GM23248 (cell line): Measurements from ENCODE around the gene EHMT1. TPM values are rescaled to one million over a fixed set of nuclear protein-coding genes. Genes with fewer than 3 reads are reported as not detected.

Source experiments
- DNase-seq: peaks from one replicate; pipeline ENCODE4 v3.0.0-alpha.2; 2015
- H2AFZ ChIP-seq: fragments of 200-600 bp; sonication (generic); 2 replicates; pipeline ENCODE4 v1.6.1; 2016; ENCODE audit warnings: antibody characterized with exemption
- H3F3A ChIP-seq: fragments of 200-600 bp; sonication (generic); 2 replicates; pipeline ENCODE4 v1.6.1; 2016; ENCODE audit warnings: mild to moderate bottlenecking, antibody characterized with exemption, mixed run types; ENCODE audit not compliant: insufficient read depth
- H3K27ac ChIP-seq: fragments of 200-600 bp; sonication (generic); 2 replicates; pipeline ENCODE4 v1.5.1; 2016; ENCODE audit warnings: mild to moderate bottlenecking
- H3K27me3 ChIP-seq: fragments of 200-600 bp; sonication (generic); replicated peaks from 2 replicates; pipeline ENCODE4 v1.6.1; 2016; ENCODE audit warnings: mild to moderate bottlenecking; ENCODE audit not compliant: insufficient read depth
- H3K36me3 ChIP-seq: fragments of 200-600 bp; sonication (generic); 2 replicates; pipeline ENCODE4 v1.6.1; 2016; ENCODE audit warnings: low read depth, mild to moderate bottlenecking
- H3K4me1 ChIP-seq: fragments of 200-600 bp; sonication (generic); 2 replicates; pipeline ENCODE4 v1.6.1; 2016; ENCODE audit warnings: mild to moderate bottlenecking; ENCODE audit not compliant: insufficient read depth
- H3K4me2 ChIP-seq: fragments of 200-600 bp; sonication (generic); one replicate; pipeline ENCODE4 v1.6.1; 2016; ENCODE audit warnings: mild to moderate bottlenecking; ENCODE audit not compliant: unreplicated experiment
- H3K4me3 ChIP-seq: fragments of 200-600 bp; sonication (generic); 2 replicates; pipeline ENCODE4 v1.5.1; 2016; ENCODE audit warnings: mild to moderate bottlenecking
- H3K79me2 ChIP-seq: fragments of 200-600 bp; sonication (generic); 2 replicates; pipeline ENCODE4 v1.6.1; 2016; ENCODE audit warnings: mild to moderate bottlenecking; ENCODE audit not compliant: insufficient read depth
- H3K9ac ChIP-seq: fragments of 200-600 bp; sonication (generic); 2 replicates; pipeline ENCODE4 v1.6.1; 2016; ENCODE audit warnings: mild to moderate bottlenecking
- H3K9me2 ChIP-seq: fragments of 200-600 bp; sonication (generic); 2 replicates; pipeline ENCODE4 v1.6.1; 2016; ENCODE audit warnings: mixed run types, mild to moderate bottlenecking, moderate library complexity; ENCODE audit not compliant: insufficient read depth
- H3K9me3 ChIP-seq: fragments of 200-600 bp; sonication (generic); one replicate; pipeline ENCODE4 v1.6.1; 2017; ENCODE audit warnings: low read depth
- H4K20me1 ChIP-seq: fragments of 200-600 bp; sonication (generic); 2 replicates; pipeline ENCODE4 v1.6.0; 2016; ENCODE audit not compliant: insufficient read depth
- EZH2 ChIP-seq: fragments of 200-600 bp; sonication (generic); IDR thresholded peaks from 2 replicates; pipeline ENCODE4 v1.6.1; 2018; ENCODE audit warnings: antibody characterized with exemption, mild to moderate bottlenecking; ENCODE audit not compliant: insufficient read depth, poor library complexity, severe bottlenecking
- EZH2phosphoT487 ChIP-seq: fragments of 200-600 bp; sonication (generic); IDR thresholded peaks from 2 replicates; pipeline ENCODE4 v1.6.1; 2018; ENCODE audit warnings: antibody characterized with exemption, moderate library complexity, mild to moderate bottlenecking, low read depth; ENCODE audit not compliant: insufficient read depth
- WGBS, 2 experiments: methylation state at CpG; one replicate each; pipeline ENCODE4 v1.1.6; 2015 to 2017; ENCODE audit warnings: low lambda C conversion rate in 2 of 2, low coverage in 1 of 2; ENCODE audit errors: missing lambda C conversion rate in 2 of 2; 5-methylcytosine and 5-hydroxymethylcytosine counted together
- in situ Hi-C: fragments of 300-500 bp; cut with MboI; formaldehyde crosslinking; loops from 2 replicates; pipeline ENCODE4 v1.15.0; 2020
- polyA plus RNA-seq: library from polyadenylated mRNA; unstranded; fragments of >200 nt; fragmentation: Nextera tagmentation; extraction: Ambion mirVana; gene quantifications from 2 replicates; pipeline ENCODE4 v1.2.1, GENCODE V29; 2016
- total RNA-seq: library from RNA; depleted of rRNA; stranded (reverse); fragments of >200 nt; shearing (Covaris generic); gene quantifications from 2 replicates; pipeline ENCODE4 v1.2.3, GENCODE V29; 2014

EHMT1 gene
- total and polyA plus RNA-seq, 2 experiments from 2014 or later, result 26.8 to 31.0 TPM

- H3K9ac ChIP-seq, result no peak overlapping the region
- H3K9me2 ChIP-seq, result no peaks in the 10 kb centered on the region
- no peaks in the 10 kb centered on the region for H4K20me1 ChIP-seq
- no peak overlapping the region for H2AFZ ChIP-seq
- H3K27me3 ChIP-seq, result no peaks in the 10 kb centered on the region
- no peak overlapping the region for H3K4me3 ChIP-seq
- peaks cover 9% of the 10 kb centered on the region; the same call in 1 of the 2 replicates for H3K4me1 ChIP-seq
- in situ Hi-C loops, result no loop called here
- WGBS, 2 experiments, result 43 to 44% methylated on average over 13 of the region's 13 CpGs
- no peak overlapping the region for H3K4me2 ChIP-seq
- no peak for DNase-seq
- no peaks in the 10 kb centered on the region for H3K9me3 ChIP-seq
- H3K36me3 ChIP-seq, result no peaks in the 10 kb centered on the region
- H3F3A ChIP-seq, result no peaks in the 10 kb centered on the region
- H3K79me2 ChIP-seq, result peaks cover 15% of the 10 kb centered on the region; the same call in 1 of the 2 replicates
- H3K27ac ChIP-seq, result no peak overlapping the region
- TF ChIP-seq EZH2, result no peak
- no peak for TF ChIP-seq EZH2phosphoT487
These were observed 14.9 kb upstream of the EHMT1 start for GRCh38 chr9:137603879-137604278.

DNA sequence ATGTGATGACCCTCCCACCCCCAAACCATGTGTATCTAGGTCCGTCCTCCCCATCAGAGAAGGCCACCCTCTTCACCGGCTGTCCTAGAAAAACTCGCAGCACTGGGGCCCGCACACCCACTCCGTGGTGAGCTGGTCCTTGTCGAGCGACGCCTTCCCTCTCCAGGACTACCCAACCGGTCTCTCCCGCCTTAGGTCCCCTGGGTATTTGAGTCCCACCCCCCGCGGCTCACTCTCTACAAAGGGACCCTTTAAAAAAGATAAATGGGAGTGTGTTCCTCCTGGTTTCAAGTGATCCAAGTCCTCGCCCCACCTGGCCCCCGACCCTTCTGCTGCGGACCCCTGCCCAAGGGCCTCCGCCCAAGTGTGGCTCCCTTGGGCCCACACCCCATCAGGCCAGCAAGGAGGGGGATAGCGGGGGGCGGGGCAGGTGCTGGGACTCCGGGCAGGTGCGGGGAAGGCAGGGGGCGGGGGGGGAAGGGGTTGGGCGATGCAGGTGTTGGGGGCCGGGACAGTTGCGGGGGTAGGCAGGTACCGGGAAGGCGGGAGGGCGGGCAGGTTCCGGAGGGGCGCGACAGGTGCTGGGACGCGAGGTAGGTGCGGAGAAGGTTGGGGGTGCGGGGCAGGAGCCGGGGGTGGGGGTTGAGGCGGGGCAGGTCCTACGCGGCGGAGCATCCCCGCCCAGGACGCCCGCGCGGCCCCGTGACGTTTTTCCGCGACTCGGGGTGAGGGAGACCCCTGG is 14.3 kb upstream of the EHMT1 start:
- no peaks in the 10 kb centered on the region for H3K36me3 ChIP-seq
- no peak for TF ChIP-seq EZH2
- TF ChIP-seq EZH2phosphoT487, result no peak
- no peak overlapping the region for H3K4me2 ChIP-seq
- in situ Hi-C loops, result no loop called here
- H3K4me1 ChIP-seq, result peaks cover 9% of the 10 kb centered on the region; the same call in 1 of the 2 replicates
- no peak overlapping the region for H3K9ac ChIP-seq
- no peaks in the 10 kb centered on the region for H4K20me1 ChIP-seq
- peak; percentile 45 for DNase-seq
- no peaks in the 10 kb centered on the region for H3K27me3 ChIP-seq
- H3K79me2 ChIP-seq, result peaks cover 15% of the 10 kb centered on the region; the same call in 1 of the 2 replicates
- peak overlapping the region; percentile 60 for H3K4me3 ChIP-seq
- no peaks in the 10 kb centered on the region for H3F3A ChIP-seq
- no peaks in the 10 kb centered on the region for H3K9me2 ChIP-seq
- 5 to 12% methylated on average over 16 to 49 of the region's 49 CpGs for WGBS, 2 experiments
- no peaks in the 10 kb centered on the region for H3K9me3 ChIP-seq
- H2AFZ ChIP-seq, result no peak overlapping the region
- H3K27ac ChIP-seq, result no peak overlapping the region

DNA sequence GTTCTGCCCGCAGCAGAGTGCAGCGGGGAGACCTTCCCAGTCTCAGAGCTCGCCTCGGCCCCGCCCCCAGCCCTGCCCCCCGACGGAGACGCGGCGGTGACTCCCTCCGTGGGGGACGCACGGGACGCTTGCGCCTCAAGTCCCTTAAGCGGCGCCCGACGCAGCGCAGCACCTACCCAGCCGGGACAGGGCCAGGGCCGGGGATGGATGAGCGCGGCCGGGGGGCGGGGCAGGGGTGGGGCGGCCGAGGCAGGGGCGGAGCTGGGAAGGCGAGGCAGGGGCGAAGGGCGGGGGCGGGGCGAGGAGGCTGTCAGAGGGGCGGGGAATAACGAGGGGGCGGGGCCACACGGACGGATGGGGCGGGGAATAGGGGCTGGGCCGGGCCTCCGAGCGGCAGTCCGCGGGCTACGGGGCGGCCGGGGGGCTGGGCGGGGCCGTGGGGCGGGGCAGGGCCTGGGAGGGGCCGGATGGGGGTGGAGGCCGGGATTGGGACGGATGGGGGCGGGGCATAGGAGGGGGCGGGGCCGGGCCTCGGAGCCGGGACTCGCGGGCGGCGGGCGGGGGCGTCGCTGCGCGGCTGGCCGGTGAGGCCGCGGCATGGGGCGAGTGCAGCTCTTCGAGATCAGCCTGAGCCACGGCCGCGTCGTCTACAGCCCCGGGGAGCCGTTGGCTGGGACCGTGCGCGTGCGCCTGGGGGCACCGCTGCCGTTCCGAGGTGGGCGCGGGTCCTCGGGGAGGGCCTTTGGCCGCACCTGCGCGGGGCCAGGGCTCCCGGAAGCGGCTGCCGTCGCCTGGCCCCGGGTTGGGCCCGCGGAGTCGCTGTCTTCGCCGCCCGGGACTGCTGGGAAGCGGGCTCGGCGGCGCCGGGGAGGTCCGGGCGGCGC is 13.4 kb upstream of the EHMT1 start, which contains the start of gene ARRDC1:
TSS of gene ARRDC1 (plus strand) at position 566 of the 884 bp plus-strand sequence. CDS start at position 598, 32 bp downstream.
- H4K20me1 ChIP-seq, result no peaks in the 10 kb centered on the region
- peaks cover 15% of the 10 kb centered on the region; the same call in 1 of the 2 replicates for H3K79me2 ChIP-seq
- peak within 1 kb of the TSS; percentile 55 for H3K4me2 ChIP-seq
- no peaks in the 10 kb centered on the region for H3K9me3 ChIP-seq
- H3K4me1 ChIP-seq, result peaks cover 9% of the 10 kb centered on the region; the same call in 1 of the 2 replicates
- no peaks in the 10 kb centered on the region for H3F3A ChIP-seq
- no peaks in the 10 kb centered on the region for H3K36me3 ChIP-seq
- no peaks in the 10 kb centered on the region for H3K9me2 ChIP-seq
- peak; percentile 96 for DNase-seq
- no peak for TF ChIP-seq EZH2
- no peak for TF ChIP-seq EZH2phosphoT487
- in situ Hi-C loops, result no loop called here
- 1 to 2% methylated on average over 32 to 67 of the region's 111 CpGs for WGBS, 2 experiments
- H3K27ac ChIP-seq, result no peak within 1 kb of the TSS
- H3K4me3 ChIP-seq, result peak within 1 kb of the TSS; percentile 78
- H3K27me3 ChIP-seq, result no peaks in the 10 kb centered on the region
- peak within 1 kb of the TSS; percentile 70 for H3K9ac ChIP-seq
- H2AFZ ChIP-seq, result peak within 1 kb of the TSS; percentile 73

DNA sequence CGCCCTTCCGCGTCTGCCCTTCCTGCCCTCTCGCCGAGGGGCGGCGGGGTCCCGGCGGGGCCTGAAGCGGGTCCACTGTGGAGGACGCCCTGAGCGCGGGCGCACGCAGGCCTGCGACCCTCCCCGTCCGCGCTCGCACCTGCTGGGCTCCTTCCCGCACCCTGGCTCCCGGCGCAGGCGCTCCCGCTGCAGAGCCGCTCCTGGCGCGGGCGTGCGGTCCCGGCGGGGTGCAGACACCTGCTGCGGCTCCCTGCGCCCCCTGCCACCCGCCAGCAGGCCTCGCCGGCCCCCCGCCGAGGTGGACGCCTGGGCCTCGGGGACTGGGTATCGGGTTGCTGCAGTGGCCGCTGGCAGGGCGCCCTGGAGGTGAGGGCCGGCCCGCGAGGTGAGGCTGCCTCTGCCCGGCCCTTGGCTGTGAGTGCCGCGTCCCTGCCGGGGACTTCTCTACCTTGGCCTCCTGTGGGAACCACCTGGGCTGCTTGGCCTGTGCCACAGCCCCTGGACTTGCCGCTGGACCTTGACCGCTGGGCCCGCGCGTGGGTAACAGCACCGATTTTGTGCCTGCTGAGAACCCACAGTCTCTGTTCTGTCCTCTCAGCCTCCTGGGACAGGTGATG is 12.7 kb upstream of the EHMT1 start:
- Histone ChIP-seq H3K4me2 (peak overlapping the region; percentile 55), H3K9me2 (no peaks in the 10 kb centered on the region), H3K36me3 (no peaks in the 10 kb centered on the region), H3K27ac (no peak overlapping the region), H3K79me2 (peaks cover 15% of the 10 kb centered on the region; the same call in 1 of the 2 replicates), H3K4me3 (peak overlapping the region; percentile 78), H3K9ac (peak overlapping the region; percentile 70), H2AFZ (peak overlapping the region; percentile 73), H3K27me3 (no peaks in the 10 kb centered on the region), H3F3A (no peaks in the 10 kb centered on the region), H3K9me3 (no peaks in the 10 kb centered on the region), H4K20me1 (no peaks in the 10 kb centered on the region), H3K4me1 (peaks cover 9% of the 10 kb centered on the region; the same call in 1 of the 2 replicates)
- DNase-seq, result peak; percentile 48
- TF ChIP-seq EZH2phosphoT487 (no peak), EZH2 (no peak)
- in situ Hi-C loops, result no loop called here
- WGBS, 2 experiments, result 4 to 5% methylated on average over 36 to 43 of the region's 57 CpGs
